SW480 (cell line): Measurements from ENCODE around the gene MTNR1A.
A peak's percentile ranks its signal among the peaks of the same experiment; 100 is the strongest.

Experiments
- DNase-seq: peaks from one replicate; pipeline ENCODE4 v3.0.0-alpha.2; 2016; ENCODE audit warnings: low spot score

The MTNR1A gene

GRCh38 chr4:186554914-186555827, at the start of gene MTNR1A:
MTNR1A (minus strand) TSS chr4:186555567; CDS start chr4:186555365, 202 bp downstream.
- peak; percentile 40 for DNase-seq

GRCh38 chr4:186604124-186604807, 48.9 kb upstream of the MTNR1A start:
- no peak for DNase-seq

GRCh38 chr4:186602978-186603377, 47.6 kb upstream of the MTNR1A start:
- DNase-seq = no peak

GRCh38 chr4:186599483-186599882, 44.1 kb upstream of the MTNR1A start:
- DNase-seq = no peak

GRCh38 chr4:186598686-186599085, 43.3 kb upstream of the MTNR1A start:
- no peak for DNase-seq

- DNase-seq = no peak
These were observed 41.6 kb upstream of the MTNR1A start for GRCh38 chr4:186596850-186597390.

- DNase-seq = no peak
These were observed 41.0 kb upstream of the MTNR1A start for GRCh38 chr4:186596346-186596745.

- no peak for DNase-seq
These were observed 38.2 kb upstream of the MTNR1A start for GRCh38 chr4:186593587-186593973.

- DNase-seq = no peak
These were observed 37.7 kb upstream of the MTNR1A start for GRCh38 chr4:186592966-186593586.

GRCh38 chr4:186592445-186592844, 37.1 kb upstream of the MTNR1A start:
- no peak for DNase-seq

- DNase-seq = no peak
These were observed 36.3 kb upstream of the MTNR1A start for GRCh38 chr4:186591651-186592050.

- no peak for DNase-seq
These were observed 33.1 kb upstream of the MTNR1A start for GRCh38 chr4:186588503-186588902.

GRCh38 chr4:186587416-186588018, 32.1 kb upstream of the MTNR1A start:
- DNase-seq = peak; percentile 14

GRCh38 chr4:186586205-186586604, 30.8 kb upstream of the MTNR1A start:
- no peak for DNase-seq

GRCh38 chr4:186584912-186585311, 29.5 kb upstream of the MTNR1A start:
- no peak for DNase-seq

GRCh38 chr4:186581421-186581820, 26.1 kb upstream of the MTNR1A start:
- DNase-seq = no peak

- DNase-seq = no peak
These were observed 25.3 kb upstream of the MTNR1A start for GRCh38 chr4:186580669-186581068.

GRCh38 chr4:186570193-186570996, 15.0 kb upstream of the MTNR1A start:
- DNase-seq = no peak

GRCh38 chr4:186569533-186570192, 14.3 kb upstream of the MTNR1A start:
- no peak for DNase-seq

- DNase-seq = no peak
These were observed 10.7 kb upstream of the MTNR1A start for GRCh38 chr4:186566068-186566467.

GRCh38 chr4:186563761-186564160, 8.4 kb upstream of the MTNR1A start:
- no peak for DNase-seq
